Neuronal stem cell (in vitro differentiated cells): ENCODE results near the gene ARFGAP2.

ENCODE experiments used
- DNase-seq: peaks from one replicate; pipeline ENCODE4 v3.0.0-alpha.2; 2013; ENCODE audit warnings: low spot score
- H2AFZ ChIP-seq: one replicate; pipeline ENCODE4 v1.6.1; 2013; ENCODE audit warnings: mild to moderate bottlenecking, low read length, inconsistent platforms
- H2AK5ac ChIP-seq: 2 replicates; pipeline ENCODE4 v1.6.1; 2013; ENCODE audit warnings: low read depth, mild to moderate bottlenecking, inconsistent platforms, low read length, moderate library complexity, mixed read lengths
- H2BK120ac ChIP-seq: 2 replicates; pipeline ENCODE4 v1.6.1; 2013; ENCODE audit warnings: low read depth, mild to moderate bottlenecking, inconsistent platforms, low read length, moderate library complexity, mixed read lengths
- H2BK12ac ChIP-seq: one replicate; pipeline ENCODE4 v1.6.1; 2013; ENCODE audit warnings: low read length, inconsistent platforms
- H2BK15ac ChIP-seq: 2 replicates; pipeline ENCODE4 v1.6.1; 2013; ENCODE audit warnings: mild to moderate bottlenecking, low read length, inconsistent platforms, mixed read lengths
- H2BK5ac ChIP-seq: one replicate; pipeline ENCODE4 v1.6.1; 2013; ENCODE audit warnings: inconsistent platforms, mild to moderate bottlenecking, low read length, moderate library complexity
- H3K14ac ChIP-seq: one replicate; pipeline ENCODE4 v1.6.1; 2013; ENCODE audit warnings: low read length, inconsistent platforms
- H3K18ac ChIP-seq: 2 replicates; pipeline ENCODE4 v1.6.1; 2013; ENCODE audit warnings: low read length, inconsistent platforms
- H3K23ac ChIP-seq: 2 replicates; pipeline ENCODE4 v1.6.1; 2013; ENCODE audit warnings: low read depth, mild to moderate bottlenecking, mixed read lengths, low read length, inconsistent platforms; ENCODE audit not compliant: poor library complexity
- H3K27ac ChIP-seq: replicated peaks from 3 replicates; pipeline ENCODE4 v1.5.1; 2013; ENCODE audit warnings: low read length, inconsistent platforms
- H3K27me3 ChIP-seq, 3 experiments: 2 replicates each; pipeline ENCODE4 v1.6.1; 2013; ENCODE audit warnings: low read length in 3 of 3, mild to moderate bottlenecking in 2 of 3, inconsistent platforms in 1 of 3, low read depth in 1 of 3, mixed read lengths in 1 of 3, moderate library complexity in 1 of 3; ENCODE audit not compliant: control insufficient read depth in 3 of 3, insufficient read depth in 3 of 3
- H3K36me3 ChIP-seq, 2 donors: replicated peaks in 1 of 2; 2 replicates each; pipeline ENCODE4 v1.6.1; 2013; ENCODE audit warnings: low read length in 2 of 2; ENCODE audit not compliant: control insufficient read depth in 2 of 2, insufficient read depth in 2 of 2
- H3K4ac ChIP-seq: 2 replicates; pipeline ENCODE4 v1.6.1; 2013; ENCODE audit warnings: inconsistent platforms, mild to moderate bottlenecking, low read length, moderate library complexity
- H3K4me1 ChIP-seq, 2 donors: 1 replicate in 1 of 2; 2 replicates in 1 of 2; pipeline ENCODE4 v1.6.1; 2013; ENCODE audit warnings: low read length in 2 of 2, low read depth in 1 of 2; ENCODE audit not compliant: control insufficient read depth in 2 of 2, insufficient read depth in 1 of 2
- H3K4me2 ChIP-seq: one replicate; pipeline ENCODE4 v1.6.1; 2013; ENCODE audit warnings: mild to moderate bottlenecking, low read length, inconsistent platforms; ENCODE audit not compliant: insufficient read depth, poor library complexity, severe bottlenecking
- H3K4me3 ChIP-seq, 2 donors: 2 replicates each; pipeline ENCODE4 v1.5.1; 2013; ENCODE audit warnings: low read length in 2 of 2, mild to moderate bottlenecking in 2 of 2, inconsistent platforms in 1 of 2, moderate library complexity in 1 of 2
- H3K79me1 ChIP-seq: one replicate; pipeline ENCODE4 v1.6.1; 2013; ENCODE audit warnings: low read depth, mild to moderate bottlenecking, inconsistent platforms, low read length, moderate library complexity
- H3K9ac ChIP-seq: one replicate; pipeline ENCODE4 v1.6.1; 2013; ENCODE audit warnings: mild to moderate bottlenecking, low read depth, low read length, inconsistent platforms; ENCODE audit not compliant: poor library complexity
- H3K9me3 ChIP-seq, 2 donors: replicated peaks in 1 of 2; 2 replicates each; pipeline versions ENCODE3 to v1.6.1; 2013; ENCODE audit warnings: low read length in 2 of 2, mild to moderate bottlenecking in 2 of 2, inconsistent platforms in 1 of 2, low read depth in 1 of 2, mixed read lengths in 1 of 2, moderate library complexity in 1 of 2; ENCODE audit not compliant: control insufficient read depth in 2 of 2, insufficient read depth in 1 of 2
- H4K8ac ChIP-seq: one replicate; pipeline ENCODE4 v1.6.1; 2013; ENCODE audit warnings: low read depth, mild to moderate bottlenecking, inconsistent platforms, low read length, moderate library complexity
- H4K91ac ChIP-seq: one replicate; pipeline ENCODE4 v1.6.1; 2013; ENCODE audit warnings: low read length, low read depth, mild to moderate bottlenecking, inconsistent platforms; ENCODE audit not compliant: poor library complexity
- WGBS, 2 donors: extraction: QIAGEN DNeasy Blood & Tissue Kit; methylation state at CpG; one replicate each; pipeline ENCODE4 v1.1.7; 2013; ENCODE audit warnings: missing lambda C conversion rate in 2 of 2, mixed read lengths in 1 of 2; ENCODE audit not compliant: insufficient read length in 2 of 2, insufficient replicate concordance in 1 of 2; ENCODE audit errors: extremely low coverage in 2 of 2; 5-methylcytosine and 5-hydroxymethylcytosine counted together

ARFGAP2 gene

GRCh38 chr11:47144541-47144940, 32.1 kb downstream of the ARFGAP2 start:
- Histone ChIP-seq H4K91ac (no peak overlapping the region), H3K4me1 (peaks cover 0 to 3% of the 10 kb centered on the region in 2 donors), H2BK12ac (no peak overlapping the region), H2BK5ac (no peak overlapping the region), H3K27ac (no peak overlapping the region), H2AK5ac (no peak overlapping the region), H3K79me1 (peaks cover 2% of the 10 kb centered on the region), H2BK15ac (no peak overlapping the region), H2BK120ac (no peak overlapping the region), H3K27me3 (no peaks in the 10 kb centered on the region), H3K4me3 (no peak overlapping the region), H3K36me3 (peaks cover 9 to 10% of the 10 kb centered on the region in 2 donors), H2AFZ (no peak overlapping the region), H3K4me2 (no peak overlapping the region), H3K9me3 (no peaks in the 10 kb centered on the region), H3K14ac (no peak overlapping the region), H3K4ac (no peak overlapping the region), H3K18ac (no peak overlapping the region), H4K8ac (no peak overlapping the region), H3K23ac (no peak overlapping the region), H3K9ac (no peak overlapping the region)
- no CpG with 5 or more reads among the region's 3 CpGs for WGBS, 2 donors
- DNase-seq, result no peak

GRCh38 chr11:47143322-47143721, 33.4 kb downstream of the ARFGAP2 start:
- WGBS, 2 donors, result no CpG with 5 or more reads among the region's 3 CpGs
- Histone ChIP-seq H2BK5ac (no peak overlapping the region), H3K27ac (no peak overlapping the region)

GRCh38 chr11:47139878-47140277, 36.8 kb downstream of the ARFGAP2 start:
- H3K4ac ChIP-seq, result no peak overlapping the region
- H3K4me1 ChIP-seq, result no peaks in the 10 kb centered on the region
- H4K8ac ChIP-seq, result no peak overlapping the region
- no peak overlapping the region for H3K4me2 ChIP-seq
- H2BK120ac ChIP-seq, result no peak overlapping the region
- no peak overlapping the region for H3K23ac ChIP-seq
- no peaks in the 10 kb centered on the region for H3K9me3 ChIP-seq
- H2BK12ac ChIP-seq, result no peak overlapping the region
- H3K9ac ChIP-seq, result no peak overlapping the region
- H2AFZ ChIP-seq, result no peak overlapping the region
- DNase-seq, result no peak
- H3K27me3 ChIP-seq, result no peaks in the 10 kb centered on the region
- H3K14ac ChIP-seq, result no peak overlapping the region
- H2BK5ac ChIP-seq, result no peak overlapping the region
- H3K36me3 ChIP-seq, result peaks cover 6 to 24% of the 10 kb centered on the region in 2 donors
- H3K4me3 ChIP-seq, result no peak overlapping the region
- H3K79me1 ChIP-seq, result peaks cover 2% of the 10 kb centered on the region
- no peak overlapping the region for H2BK15ac ChIP-seq
- no CpG with 5 or more reads among the region's 4 CpGs for WGBS, 2 donors
- no peak overlapping the region for H3K27ac ChIP-seq
- no peak overlapping the region for H2AK5ac ChIP-seq
- no peak overlapping the region for H3K18ac ChIP-seq
- H4K91ac ChIP-seq, result no peak overlapping the region

More at GRCh38 chr11:47143322-47143721, 33.4 kb downstream of the ARFGAP2 start:
- Histone ChIP-seq H2BK120ac (no peak overlapping the region), H3K79me1 (peaks cover 2% of the 10 kb centered on the region), H2BK15ac (no peak overlapping the region), H3K4me2 (no peak overlapping the region), H3K27me3 (no peaks in the 10 kb centered on the region), H4K8ac (no peak overlapping the region), H2AK5ac (no peak overlapping the region), H3K9ac (no peak overlapping the region), H2BK12ac (no peak overlapping the region), H3K4me1 (peaks cover 0 to 3% of the 10 kb centered on the region in 2 donors), H3K36me3 (peaks cover 7 to 18% of the 10 kb centered on the region in 2 donors), H3K23ac (no peak overlapping the region), H3K4me3 (no peak overlapping the region), H3K4ac (no peak overlapping the region), H2AFZ (no peak overlapping the region), H3K14ac (no peak overlapping the region), H3K9me3 (no peaks in the 10 kb centered on the region), H3K18ac (no peak overlapping the region), H4K91ac (no peak overlapping the region)
- no peak for DNase-seq

- Histone ChIP-seq H3K4me3 (no peak overlapping the region), H2BK12ac (no peak overlapping the region), H3K14ac (no peak overlapping the region), H3K36me3 (peaks cover 6 to 24% of the 10 kb centered on the region in 2 donors), H4K91ac (no peak overlapping the region), H3K79me1 (peaks cover 2% of the 10 kb centered on the region), H2AK5ac (no peak overlapping the region), H3K23ac (no peak overlapping the region), H3K4ac (no peak overlapping the region), H4K8ac (no peak overlapping the region), H2AFZ (no peak overlapping the region), H2BK15ac (no peak overlapping the region), H2BK5ac (no peak overlapping the region), H3K4me1 (no peaks in the 10 kb centered on the region), H3K27me3 (no peaks in the 10 kb centered on the region), H3K9me3 (no peaks in the 10 kb centered on the region), H3K4me2 (no peak overlapping the region), H3K18ac (no peak overlapping the region), H3K9ac (no peak overlapping the region), H2BK120ac (no peak overlapping the region), H3K27ac (no peak overlapping the region)
- no CpG with 5 or more reads among the region's 2 CpGs for WGBS, 2 donors
- DNase-seq, result no peak
Measured at GRCh38 chr11:47137476-47137875, 39.2 kb downstream of the ARFGAP2 start.
